HepG2 (cell line): ENCODE measurements around the gene STIM1. TPM values are rescaled to one million over a fixed set of nuclear protein-coding genes. Genes with fewer than 3 reads are reported as not detected.
A peak's percentile ranks its signal among the peaks of the same experiment; 100 is the strongest.

Source experiments
- ARNT2 ChIP-seq: sonication (generic); formaldehyde crosslinking; IDR thresholded peaks from 2 replicates; pipeline ENCODE4 v1.8.0; 2022; ENCODE audit warnings: mild to moderate bottlenecking, low read depth, missing genetic modification reagents, moderate library complexity
- BCL6 ChIP-seq: IDR thresholded peaks from 2 replicates; pipeline ENCODE4 v1.6.1; 2016; ENCODE audit warnings: missing genetic modification reagents, missing compliant biosample characterization
- CERS6 ChIP-seq: sonication (generic); formaldehyde crosslinking; IDR thresholded peaks from 2 replicates; pipeline ENCODE4 v1.5.0; 2020; ENCODE audit warnings: missing genetic modification reagents
- FUBP1 ChIP-seq: sonication (generic); formaldehyde crosslinking; IDR thresholded peaks from 2 replicates; pipeline ENCODE4 v1.5.1; 2020; ENCODE audit warnings: missing genetic modification reagents, mild to moderate bottlenecking, borderline replicate concordance
- KDM1A ChIP-seq: IDR thresholded peaks from 2 replicates; pipeline ENCODE4 v1.6.1; 2016; ENCODE audit warnings: missing compliant biosample characterization
- NFE2L1 ChIP-seq: sonication (generic); formaldehyde crosslinking; IDR thresholded peaks from 2 replicates; pipeline ENCODE4 v1.4.0; 2020; ENCODE audit warnings: missing genetic modification reagents, mild to moderate bottlenecking, borderline replicate concordance
- NFKB2 ChIP-seq: sonication (generic); formaldehyde crosslinking; IDR thresholded peaks from 2 replicates; pipeline ENCODE4 v1.4.0; 2020; ENCODE audit warnings: missing genetic modification reagents, borderline replicate concordance
- SNAPC4 ChIP-seq: sonication (generic); formaldehyde crosslinking; IDR thresholded peaks from 2 replicates; pipeline ENCODE4 v1.4.0; 2020; ENCODE audit warnings: mild to moderate bottlenecking, missing genetic modification reagents
- TAF15 ChIP-seq: fragments of 200-400 bp; formaldehyde crosslinking; IDR thresholded peaks from one replicate; pipeline ENCODE4 v1.6.1; 2018; ENCODE audit warnings: mild to moderate bottlenecking, low read depth, low read length; ENCODE audit not compliant: poor library complexity, severe bottlenecking
- YEATS4 ChIP-seq: sonication (generic); formaldehyde crosslinking; IDR thresholded peaks from 2 replicates; pipeline ENCODE4 v1.4.0; 2020; ENCODE audit warnings: missing genetic modification reagents, borderline replicate concordance
- ZBTB1 ChIP-seq: sonication (generic); formaldehyde crosslinking; IDR thresholded peaks from 2 replicates; pipeline ENCODE4 v1.4.0; 2020; ENCODE audit warnings: missing genetic modification reagents, borderline replicate concordance
- ZNF180 ChIP-seq: sonication (generic); formaldehyde crosslinking; IDR thresholded peaks from 2 replicates; pipeline ENCODE4 v1.4.0; 2020; ENCODE audit warnings: low read depth, missing genetic modification reagents, borderline replicate concordance
- ZNF337 ChIP-seq: sonication (generic); formaldehyde crosslinking; IDR thresholded peaks from 2 replicates; pipeline ENCODE4 v1.5.1; 2020; ENCODE audit warnings: missing genetic modification reagents, low read depth, mild to moderate bottlenecking, borderline replicate concordance
- ZNF670 ChIP-seq: sonication (generic); formaldehyde crosslinking; IDR thresholded peaks from 2 replicates; pipeline ENCODE4 v1.8.0; 2022; ENCODE audit warnings: mild to moderate bottlenecking, missing genetic modification reagents, borderline replicate concordance
- ZNF776 ChIP-seq: sonication (generic); formaldehyde crosslinking; IDR thresholded peaks from 2 replicates; pipeline ENCODE4 v1.4.0; 2020; ENCODE audit warnings: mild to moderate bottlenecking, missing genetic modification reagents
- ZNF780A ChIP-seq: sonication (generic); formaldehyde crosslinking; IDR thresholded peaks from 2 replicates; pipeline ENCODE4 v1.8.0; 2022; ENCODE audit warnings: mild to moderate bottlenecking, missing genetic modification reagents, moderate library complexity
- polyA plus RNA-seq, 8 experiments: library from polyadenylated mRNA; depleted of rRNA in 3 of 8; stranded (reverse) in 7 of 8; unstranded in 1 of 8; fragments of >200 nt; fragmentation: Illumina TruSeq in 4 of 8; extraction: Trizol in 4 of 8; gene quantifications; 2 replicates each; pipeline versions ENCODE4 v1.2.1 to v1.2.3, GENCODE V29; 2011 to 2016; ENCODE audit warnings: low read depth in 4 of 8, missing spikeins in 1 of 8, mixed read lengths in 1 of 8; ENCODE audit not compliant: insufficient read depth in 1 of 8
- total RNA-seq, 5 experiments: library from RNA; depleted of rRNA; stranded (reverse); fragments of >200 nt; fragmentation: Illumina TruSeq; extraction: Trizol; gene quantifications; 2 replicates each; pipeline ENCODE4 v1.2.3, GENCODE V29; 2016; ENCODE audit warnings: low read depth in 1 of 5
- TF ChIP-seq, protein P1 (sequence below): sonication (generic); formaldehyde crosslinking; IDR thresholded peaks from 2 replicates; pipeline ENCODE4 v1.8.1; 2022; ENCODE audit warnings: mild to moderate bottlenecking, missing genetic modification reagents
- TF ChIP-seq, protein P2 (sequence below): sonication (generic); formaldehyde crosslinking; IDR thresholded peaks from 2 replicates; pipeline ENCODE4 v1.5.0; 2020; ENCODE audit warnings: missing genetic modification reagents, mild to moderate bottlenecking, borderline replicate concordance

STIM1 gene
- total and polyA plus RNA-seq, 2 of the 13 experiments (the other 11 are each of a cell fraction or from before 2014, with no cell fraction given) = 19.2 to 28.5 TPM

DNA sequence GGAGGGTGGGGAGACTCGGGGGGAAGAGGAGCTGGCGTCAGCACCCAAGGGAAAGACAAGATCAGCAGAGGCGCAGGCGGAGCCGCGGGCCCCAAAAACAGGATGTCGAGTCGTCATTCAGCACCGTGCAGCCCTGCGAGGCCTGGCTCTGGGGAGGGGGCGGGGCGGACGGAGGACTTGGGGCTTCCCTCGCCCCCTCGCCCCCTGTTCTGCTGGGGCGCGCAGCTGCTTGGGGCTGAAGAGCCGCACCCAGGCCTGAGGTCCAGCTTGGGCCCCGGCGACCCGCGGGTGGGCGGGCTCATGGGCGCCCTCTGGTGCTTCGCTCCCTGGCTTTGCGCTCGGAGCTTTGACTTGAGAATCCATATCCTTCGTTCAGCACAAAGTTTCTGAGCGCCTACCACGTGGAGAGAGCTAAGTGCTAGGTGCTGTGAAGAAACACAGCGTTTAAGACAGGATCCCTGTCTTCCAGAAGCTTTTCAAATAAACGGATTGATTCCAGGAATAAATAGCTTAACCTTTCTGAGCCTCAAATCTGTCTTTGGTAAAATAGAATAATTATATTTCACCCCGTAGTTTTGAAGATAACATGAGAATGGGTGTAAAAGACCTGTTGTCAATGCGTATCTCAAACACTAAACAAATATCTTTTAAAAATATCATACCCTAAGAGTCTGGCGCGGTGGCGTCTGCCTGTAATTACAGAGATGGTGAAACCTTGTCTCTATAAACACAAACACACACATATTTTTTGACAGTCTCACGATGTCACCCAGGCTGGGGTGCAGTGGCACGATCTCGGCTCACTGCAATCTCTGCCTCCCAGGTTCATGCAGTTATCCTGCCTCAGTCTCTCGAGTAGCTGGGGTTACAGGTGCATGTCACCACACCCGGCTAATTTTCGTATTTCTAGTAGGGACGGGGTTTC lies 13.8 kb upstream of the STIM1 start (continued):
- no peak for TF ChIP-seq FUBP1
- TF ChIP-seq ZNF670 = no peak
- TF ChIP-seq YEATS4 (CRISPR knock-in tag) = peak; percentile 83; the same call in 1 of the 2 replicates
- TF ChIP-seq ARNT2 = no peak
- no peak for TF ChIP-seq CERS6 (CRISPR knock-in tag)
- 0 out of 2 replicates have a peak, but pooled peaks have one; percentile 18 for TF ChIP-seq BCL6
- no peak for TF ChIP-seq ZBTB1 (CRISPR knock-in tag)
- TF ChIP-seq ZNF180 (CRISPR knock-in tag) = no peak
- TF ChIP-seq NFE2L1 = no peak
- TF ChIP-seq ZNF337 (CRISPR knock-in tag) = no peak
- no peak for TF ChIP-seq KDM1A (CRISPR knock-in tag)
- no peak for TF ChIP-seq TAF15
- TF ChIP-seq, protein P1, sequence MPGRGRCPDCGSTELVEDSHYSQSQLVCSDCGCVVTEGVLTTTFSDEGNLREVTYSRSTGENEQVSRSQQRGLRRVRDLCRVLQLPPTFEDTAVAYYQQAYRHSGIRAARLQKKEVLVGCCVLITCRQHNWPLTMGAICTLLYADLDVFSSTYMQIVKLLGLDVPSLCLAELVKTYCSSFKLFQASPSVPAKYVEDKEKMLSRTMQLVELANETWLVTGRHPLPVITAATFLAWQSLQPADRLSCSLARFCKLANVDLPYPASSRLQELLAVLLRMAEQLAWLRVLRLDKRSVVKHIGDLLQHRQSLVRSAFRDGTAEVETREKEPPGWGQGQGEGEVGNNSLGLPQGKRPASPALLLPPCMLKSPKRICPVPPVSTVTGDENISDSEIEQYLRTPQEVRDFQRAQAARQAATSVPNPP (CRISPR knock-in tag) = no peak
- TF ChIP-seq, protein P2, sequence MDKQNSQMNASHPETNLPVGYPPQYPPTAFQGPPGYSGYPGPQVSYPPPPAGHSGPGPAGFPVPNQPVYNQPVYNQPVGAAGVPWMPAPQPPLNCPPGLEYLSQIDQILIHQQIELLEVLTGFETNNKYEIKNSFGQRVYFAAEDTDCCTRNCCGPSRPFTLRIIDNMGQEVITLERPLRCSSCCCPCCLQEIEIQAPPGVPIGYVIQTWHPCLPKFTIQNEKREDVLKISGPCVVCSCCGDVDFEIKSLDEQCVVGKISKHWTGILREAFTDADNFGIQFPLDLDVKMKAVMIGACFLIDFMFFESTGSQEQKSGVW (CRISPR knock-in tag) = no peak
- TF ChIP-seq NFKB2 (CRISPR knock-in tag) = no peak; the same call in 1 of the 2 replicates
- TF ChIP-seq SNAPC4 (CRISPR knock-in tag) = no peak
- no peak for TF ChIP-seq ZNF776
- TF ChIP-seq ZNF780A = no peak
